Testis (tissue), 3 donors: ENCODE measurements around the gene STRN. TPM values are rescaled to one million over a fixed set of nuclear protein-coding genes. Genes with fewer than 3 reads are reported as not detected.
A peak's percentile ranks its signal among the peaks of the same experiment; 100 is the strongest.

Experiments
- DNase-seq: peaks from one replicate; pipeline ENCODE4 v3.0.0-alpha.2; 2019
- H3K27ac ChIP-seq, 2 donors: fragments of 200-600 bp; sonication (generic); one replicate each; pipeline ENCODE4 v1.5.1; 2019
- H3K27me3 ChIP-seq: fragments of 200-600 bp; sonication (generic); one replicate; pipeline ENCODE4 v1.5.1; 2019
- H3K36me3 ChIP-seq: fragments of 200-600 bp; sonication (generic); one replicate; pipeline ENCODE4 v1.5.1; 2017; ENCODE audit warnings: low read depth; ENCODE audit errors: missing control alignments
- H3K4me1 ChIP-seq: fragments of 200-600 bp; sonication (generic); one replicate; pipeline ENCODE4 v1.5.1; 2019
- H3K4me3 ChIP-seq, 2 donors: fragments of 200-600 bp; sonication (generic); one replicate each; pipeline ENCODE4 v1.5.1; 2017 to 2019
- H3K9me3 ChIP-seq: fragments of 200-600 bp; sonication (generic); one replicate; pipeline ENCODE4 v1.5.1; 2017
- CTCF ChIP-seq, 3 experiments: fragments of 450-650 bp in 2 of 3; fragments of 200-600 bp in 1 of 3; sonication (generic) in 1 of 3; IDR thresholded peaks; one replicate each; pipeline ENCODE4 v1.5.1; 2016 to 2019; ENCODE audit warnings: antibody characterized with exemption in 3 of 3, mild to moderate bottlenecking in 2 of 3, moderate library complexity in 1 of 3
- POLR2A ChIP-seq: fragments of 450-650 bp; IDR thresholded peaks from one replicate; pipeline ENCODE4 v1.6.1; 2017; ENCODE audit warnings: antibody characterized with exemption, mild to moderate bottlenecking, moderate library complexity
- whole genome bisulfite sequencing, 2 donors: methylation state at CpG; one replicate each; pipeline ENCODE4 v1.1.5; 2018; 5-methylcytosine and 5-hydroxymethylcytosine counted together
- intact Hi-C: fragments of 100-400 bp; cut with DNase I; formaldehyde crosslinking; loops from one replicate; pipeline ENCODE4 v1.15.1; 2023; ENCODE audit warnings: low total_unique reads
- polyA plus RNA-seq: library from polyadenylated mRNA; stranded (reverse); fragments of 350-450 nt; fragmentation: Illumina TruSeq; extraction: RNeasy Lipid Tissue Mini Kit (QIAGEN cat#74804); gene quantifications from one replicate; pipeline ENCODE4 v1.2.3, GENCODE V29; 2014; ENCODE audit warnings: low read depth, low replicate concordance; ENCODE audit not compliant: insufficient read depth
- total RNA-seq, 2 donors: library from RNA; depleted of rRNA; stranded (reverse); fragments of >200 nt; gene quantifications; one replicate each; pipeline ENCODE4 v1.2.3, GENCODE V29; 2016

STRN gene
- total and polyA plus RNA-seq, 3 donors from 2014 or later, result 13.9 to 37.1 (median 34.8) TPM

GRCh38 chr2:36973320-36973719, 7.0 kb upstream of the STRN start:
- no peaks in the 10 kb centered on the region for H3K36me3 ChIP-seq
- no peak for DNase-seq
- H3K9me3 ChIP-seq, result no peaks in the 10 kb centered on the region
- peaks cover 5% of the 10 kb centered on the region for H3K4me1 ChIP-seq
- WGBS, 2 donors, result 40 to 46% methylated on average over 2 of the region's 2 CpGs
- intact Hi-C loops, result no loop called here
- no peak overlapping the region for H3K4me3 ChIP-seq
- no peak overlapping the region for H3K27ac ChIP-seq
- TF ChIP-seq POLR2A (no peak), CTCF (IDR thresholded peaks at IDR 0.05) (no peak)
- H3K27me3 ChIP-seq, result no peaks in the 10 kb centered on the region

GRCh38 chr2:36971990-36972389, 5.7 kb upstream of the STRN start:
- DNase-seq, result no peak
- Histone ChIP-seq H3K27me3 (no peaks in the 10 kb centered on the region), H3K27ac (no peak overlapping the region), H3K4me1 (peaks cover 5% of the 10 kb centered on the region), H3K9me3 (no peaks in the 10 kb centered on the region), H3K36me3 (no peaks in the 10 kb centered on the region), H3K4me3 (no peak overlapping the region)
- intact Hi-C loops, result no loop called here
- no peak for TF ChIP-seq CTCF (IDR thresholded peaks at IDR 0.05)
- TF ChIP-seq POLR2A, result no peak

GRCh38 chr2:36967236-36967876, 1.0 kb upstream of the STRN start:
- TF ChIP-seq POLR2A (no peak), CTCF (IDR thresholded peaks at IDR 0.05) (no peak)
- Histone ChIP-seq H3K27ac (peak overlapping the region; percentile 61 to 91), H3K27me3 (no peaks in the 10 kb centered on the region), H3K9me3 (no peaks in the 10 kb centered on the region), H3K36me3 (no peaks in the 10 kb centered on the region), H3K4me3 (peak overlapping the region; percentile 78 to 98), H3K4me1 (peaks cover 11% of the 10 kb centered on the region)
- intact Hi-C loops, result no loop called here
- DNase-seq, result no peak
- 20 to 26% methylated on average over 15 of the region's 15 CpGs for WGBS, 2 donors

GRCh38 chr2:36965751-36966369, 476 bp downstream of the STRN start:
- 0 to 1% methylated on average over 31 to 36 of the region's 42 CpGs for WGBS, 2 donors
- peak overlapping the region; percentile 78 to 98 for H3K4me3 ChIP-seq
- H3K27me3 ChIP-seq, result no peaks in the 10 kb centered on the region
- intact Hi-C loops, result no loop called here
- H3K9me3 ChIP-seq, result no peaks in the 10 kb centered on the region
- no peaks in the 10 kb centered on the region for H3K36me3 ChIP-seq
- DNase-seq, result peak; percentile 63
- TF ChIP-seq POLR2A, result no peak
- no peak for TF ChIP-seq CTCF (IDR thresholded peaks at IDR 0.05)
- H3K4me1 ChIP-seq, result peaks cover 11% of the 10 kb centered on the region
- H3K27ac ChIP-seq, result peak overlapping the region; percentile 86 to 91

- no peaks in the 10 kb centered on the region for H3K9me3 ChIP-seq
- 17 to 28% methylated on average over 2 of the region's 2 CpGs for WGBS, 2 donors
- H3K27ac ChIP-seq, result peak overlapping the region; percentile 86 to 91
- no peaks in the 10 kb centered on the region for H3K36me3 ChIP-seq
- H3K27me3 ChIP-seq, result no peaks in the 10 kb centered on the region
- TF ChIP-seq CTCF (IDR thresholded peaks at IDR 0.05), result no peak
- no peak for DNase-seq
- peak overlapping the region; percentile 78 to 98 for H3K4me3 ChIP-seq
- H3K4me1 ChIP-seq, result peaks cover 11% of the 10 kb centered on the region
- intact Hi-C loops, result no loop called here
These were observed 1.1 kb downstream of the STRN start for GRCh38 chr2:36965206-36965605.
